SK-N-SH treated with all-trans-retinoic acid at 6 μM for 48 hours (cell line): ENCODE results near the gene MRPL44.

Source experiments
- ATAC-seq: fragments of 200-7000 bp; cut with Tn5 transposase; 3 replicates; pipeline ENCODE4 v1.9.1; 2020; ENCODE audit warnings: mild to moderate bottlenecking, moderate library complexity
- BACH2 ChIP-seq: fragments of 250-450 bp; sonication (Bioruptor Pico); IDR thresholded peaks from 2 replicates; pipeline ENCODE4 v1.9.0; 2021; ENCODE audit warnings: mild to moderate bottlenecking, borderline replicate concordance
- CSRNP3 ChIP-seq: fragments of 250-450 bp; sonication (Bioruptor Pico); IDR thresholded peaks from 2 replicates; pipeline ENCODE4 v1.5.1; 2021; ENCODE audit warnings: mild to moderate bottlenecking, moderate library complexity
- ISL1 ChIP-seq: fragments of 250-450 bp; sonication (Bioruptor Pico); IDR thresholded peaks from 2 replicates; pipeline ENCODE4 v2.1.2; 2022; ENCODE audit warnings: mild to moderate bottlenecking, moderate library complexity
- OSR1 ChIP-seq: fragments of 250-450 bp; sonication (Bioruptor Pico); IDR thresholded peaks from 2 replicates; pipeline ENCODE4 v1.8.0; 2022; ENCODE audit warnings: moderate library complexity, mild to moderate bottlenecking, inconsistent platforms
- POU6F1 ChIP-seq: fragments of 250-450 bp; sonication (Bioruptor Pico); IDR thresholded peaks from 2 replicates; pipeline ENCODE4 v1.8.0; 2021; ENCODE audit warnings: low read depth, mild to moderate bottlenecking, moderate library complexity, borderline replicate concordance
- RARB ChIP-seq: fragments of 250-450 bp; sonication (Bioruptor Pico); IDR thresholded peaks from 2 replicates; pipeline ENCODE4 v1.8.0; 2021; ENCODE audit warnings: mild to moderate bottlenecking, moderate library complexity
- SNAI2 ChIP-seq: fragments of 250-450 bp; sonication (Bioruptor Pico); IDR thresholded peaks from 2 replicates; pipeline ENCODE4 v1.5.0; 2020; ENCODE audit warnings: mild to moderate bottlenecking, moderate library complexity
- TCF4 ChIP-seq: fragments of 250-450 bp; sonication (Bioruptor Pico); IDR thresholded peaks from 2 replicates; pipeline ENCODE4 v1.8.0; 2021; ENCODE audit warnings: mild to moderate bottlenecking, moderate library complexity, borderline replicate concordance
- ZC3H10 ChIP-seq: fragments of 250-450 bp; sonication (Bioruptor Pico); IDR thresholded peaks from 2 replicates; pipeline ENCODE4 v1.5.1; 2021; ENCODE audit warnings: mild to moderate bottlenecking, moderate library complexity
- ZFP3 ChIP-seq: fragments of 250-450 bp; sonication (Bioruptor Pico); IDR thresholded peaks from 2 replicates; pipeline ENCODE4 v1.5.0; 2020; ENCODE audit warnings: mild to moderate bottlenecking, moderate library complexity
- ZFP30 ChIP-seq: fragments of 450-650 bp; formaldehyde crosslinking; IDR thresholded peaks from 2 replicates; pipeline ENCODE4 v1.5.0; 2022; ENCODE audit warnings: mild to moderate bottlenecking, moderate library complexity
- ZNF70 ChIP-seq: fragments of 450-650 bp; formaldehyde crosslinking; IDR thresholded peaks from 2 replicates; pipeline ENCODE4 v1.5.0; 2020; ENCODE audit warnings: mild to moderate bottlenecking, moderate library complexity

MRPL44 gene

GRCh38 chr2:224009605-224010315, 52.5 kb downstream of the MRPL44 start:
- ATAC-seq, result peak; percentile 39; the same call in 2 of the 3 replicates
- no peak for TF ChIP-seq TCF4 (CRISPR knock-in tag)
- no peak for TF ChIP-seq ZC3H10
- TF ChIP-seq ZNF70, result no peak

- no peak for TF ChIP-seq ZFP30 (CRISPR knock-in tag)
- no peak for TF ChIP-seq ISL1 (CRISPR knock-in tag)
- no peak for TF ChIP-seq BACH2 (CRISPR knock-in tag)
- TF ChIP-seq POU6F1, result no peak
- no peak for ATAC-seq
These were observed 54.6 kb downstream of the MRPL44 start for GRCh38 chr2:224011837-224012236.

DNA sequence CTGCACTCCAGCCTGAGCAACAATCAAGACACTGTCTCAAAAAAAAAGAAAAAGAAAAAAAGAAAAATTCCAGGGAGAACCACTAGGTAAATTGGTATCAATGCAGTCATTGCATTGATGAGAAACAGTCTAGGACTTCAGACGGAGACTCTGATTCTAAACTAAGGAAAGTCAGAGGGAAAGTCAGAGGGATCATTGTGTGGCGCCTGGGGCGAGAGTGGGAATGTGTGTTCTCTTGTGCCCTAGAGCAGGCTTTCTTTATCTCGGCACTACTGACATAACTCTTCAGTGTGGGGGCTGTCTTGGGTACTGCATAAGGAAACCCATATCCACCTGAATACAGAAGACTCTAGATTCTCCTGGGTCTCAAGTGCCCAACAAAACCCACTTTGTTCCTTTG, 57.1 kb downstream of the MRPL44 start:
- TF ChIP-seq ZC3H10 (no peak), ZFP30 (CRISPR knock-in tag) (no peak), BACH2 (CRISPR knock-in tag) (no peak), OSR1 (no peak), SNAI2 (no peak), TCF4 (CRISPR knock-in tag) (no peak), ZFP3 (CRISPR knock-in tag) (no peak)
- TF ChIP-seq, all 23 proteins: peak for 0
- no peak for ATAC-seq

GRCh38 chr2:224016963-224017362, 59.7 kb downstream of the MRPL44 start:
- TF ChIP-seq RARB, result no peak
- TF ChIP-seq ZFP30 (CRISPR knock-in tag), result no peak
- no peak for TF ChIP-seq CSRNP3 (CRISPR knock-in tag)

More at GRCh38 chr2:224016963-224017362, 59.7 kb downstream of the MRPL44 start:
- ATAC-seq, result no peak
